GM19043 (cell line): ENCODE results near the gene PLEKHF1.

ENCODE experiments used
- ATAC-seq: cut with Tn5 transposase; IDR thresholded peaks from one replicate; pipeline ENCODE4 v1.9.1; 2021; ENCODE audit warnings: low read depth; ENCODE audit not compliant: unreplicated experiment

Gene PLEKHF1

DNA sequence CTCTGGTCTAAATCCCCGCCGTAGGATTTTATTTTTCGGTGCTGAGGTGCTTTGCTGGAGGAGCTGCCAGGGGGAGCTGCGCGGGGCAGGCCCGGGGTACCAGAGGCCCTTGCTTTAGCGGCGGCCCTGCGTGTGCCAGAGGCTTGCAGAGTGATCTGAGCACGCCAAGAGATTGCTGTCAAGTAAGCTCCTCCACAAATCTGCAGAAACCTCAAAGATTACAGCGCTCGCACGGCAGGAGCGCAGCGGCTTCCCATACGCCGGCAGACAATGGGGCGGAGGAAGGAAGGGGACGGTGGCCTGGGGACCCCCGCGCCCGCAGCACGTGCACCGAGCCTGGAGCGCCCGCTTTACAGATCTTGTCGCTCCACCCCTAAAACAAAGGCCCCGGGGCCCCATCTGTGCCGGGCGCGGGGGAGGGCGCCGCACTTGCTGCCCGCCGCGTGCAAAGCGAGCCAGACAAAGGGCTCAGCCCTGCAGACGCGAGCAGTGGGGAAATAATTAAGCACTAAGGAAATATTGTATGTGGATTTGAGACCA lies 58.9 kb downstream of the PLEKHF1 start:
- no peak for ATAC-seq

- no peak for ATAC-seq
Observed at GRCh38 chr19:29724746-29725145, 59.5 kb downstream of the PLEKHF1 start.
